Renal cortex interstitium (tissue), 15 donors: ENCODE results near the gene FAM174C. TPM values are rescaled to one million over a fixed set of nuclear protein-coding genes. Genes with fewer than 3 reads are reported as not detected.
A peak's percentile ranks its signal among the peaks of the same experiment; 100 is the strongest.

Source experiments
- DNase-seq, 11 donors: peaks; one replicate each; pipeline ENCODE4 v3.0.0-alpha.2; 2013; ENCODE audit warnings: low read depth in 9 of 11, low spot score in 4 of 11; ENCODE audit errors: extremely low read depth in 1 of 11
- long read RNA-seq, 16 experiments: transcript quantifications; one replicate each; lab custom pipeline, GENCODE V29; 2026
- polyA plus RNA-seq, 3 donors: library from polyadenylated mRNA; unstranded; fragments of 120-200 nt; gene quantifications; one replicate each; pipeline ENCODE4 v1.2.1, GENCODE V29; 2013; ENCODE audit not compliant: insufficient read length in 3 of 3

Gene FAM174C
- 10 to 100 TPM; 14.8 to 25.6 (median 21.3) TPM for polyA plus RNA-seq
- long read RNA-seq, donor 1, transcript C19orf24-201 (3 exons, 983 nt), result major isoform, 8 of 11 reads
- long read RNA-seq, donor 1, partial matches to known transcripts, result 0 of 11 reads
- long read RNA-seq, donor 1, other reads (novel, unspliced or antisense), result 0 of 11 reads
- long read RNA-seq, donor 2, transcript C19orf24-201 (3 exons, 983 nt), result major isoform, 9 of 11 reads
- long read RNA-seq, donor 2, partial matches to known transcripts, result 0 of 11 reads
- long read RNA-seq, donor 2, other reads (novel, unspliced or antisense), result 0 of 11 reads
- long read RNA-seq, donor 3, transcript C19orf24-201 (3 exons, 983 nt), result major isoform, 18 of 29 reads
- long read RNA-seq, donor 3, partial matches to known transcripts, result 5 of 29 reads
- long read RNA-seq, donor 3, other reads (novel, unspliced or antisense), result 0 of 29 reads
- long read RNA-seq, donor 4, transcript C19orf24-201 (3 exons, 983 nt), result major isoform, 10 of 14 reads
- long read RNA-seq, donor 4, partial matches to known transcripts, result 0 of 14 reads
- long read RNA-seq, donor 4, other reads (novel, unspliced or antisense), result 0 of 14 reads
- long read RNA-seq, donor 5, result 0 reads
- long read RNA-seq, donor 6, transcript C19orf24-201 (3 exons, 983 nt), result major isoform, 6 of 10 reads
- long read RNA-seq, donor 6, partial matches to known transcripts, result 0 of 10 reads
- long read RNA-seq, donor 6, other reads (novel, unspliced or antisense), result 0 of 10 reads
- long read RNA-seq, donor 7, transcript C19orf24-201 (3 exons, 983 nt), result major isoform, 11 of 14 reads
- long read RNA-seq, donor 7, partial matches to known transcripts, result 0 of 14 reads
- long read RNA-seq, donor 7, other reads (novel, unspliced or antisense), result 0 of 14 reads
- long read RNA-seq, donor 8, result 0 reads
- long read RNA-seq, donor 9, transcript C19orf24-201 (3 exons, 983 nt), result major isoform, 14 of 14 reads
- long read RNA-seq, donor 9, partial matches to known transcripts, result 0 of 14 reads
- long read RNA-seq, donor 9, other reads (novel, unspliced or antisense), result 0 of 14 reads
- long read RNA-seq, donor 10, transcript C19orf24-201 (3 exons, 983 nt), result major isoform, 12 of 14 reads
- long read RNA-seq, donor 10, partial matches to known transcripts, result 0 of 14 reads
- long read RNA-seq, donor 10, other reads (novel, unspliced or antisense), result 0 of 14 reads
- long read RNA-seq, donor 11, partial matches to known transcripts, result 0 of 4 reads
- long read RNA-seq, donor 11, other reads (novel, unspliced or antisense), result 0 of 4 reads
- long read RNA-seq, donor 12, partial matches to known transcripts, result 0 of 4 reads
- long read RNA-seq, donor 12, other reads (novel, unspliced or antisense), result 0 of 4 reads
- long read RNA-seq, donor 13, result 0 reads
- long read RNA-seq, donor 14, transcript C19orf24-202 (3 exons, 668 nt), result minor isoform, 5 of 14 reads
- long read RNA-seq, donor 14, transcript C19orf24-201 (3 exons, 983 nt), result major isoform, 9 of 14 reads
- long read RNA-seq, donor 14, partial matches to known transcripts, result 0 of 14 reads
- long read RNA-seq, donor 14, other reads (novel, unspliced or antisense), result 0 of 14 reads
- long read RNA-seq, donor 15, transcript C19orf24-201 (3 exons, 983 nt), result major isoform, 8 of 9 reads
- long read RNA-seq, donor 15, partial matches to known transcripts, result 0 of 9 reads
- long read RNA-seq, donor 15, other reads (novel, unspliced or antisense), result 0 of 9 reads
- long read RNA-seq, donor 16, transcript C19orf24-201 (3 exons, 983 nt), result major isoform, 19 of 26 reads
- long read RNA-seq, donor 16, transcript C19orf24-202 (3 exons, 668 nt), result minor isoform, 6 of 26 reads
- long read RNA-seq, donor 16, partial matches to known transcripts, result 0 of 26 reads
- long read RNA-seq, donor 16, other reads (novel, unspliced or antisense), result 0 of 26 reads

DNA sequence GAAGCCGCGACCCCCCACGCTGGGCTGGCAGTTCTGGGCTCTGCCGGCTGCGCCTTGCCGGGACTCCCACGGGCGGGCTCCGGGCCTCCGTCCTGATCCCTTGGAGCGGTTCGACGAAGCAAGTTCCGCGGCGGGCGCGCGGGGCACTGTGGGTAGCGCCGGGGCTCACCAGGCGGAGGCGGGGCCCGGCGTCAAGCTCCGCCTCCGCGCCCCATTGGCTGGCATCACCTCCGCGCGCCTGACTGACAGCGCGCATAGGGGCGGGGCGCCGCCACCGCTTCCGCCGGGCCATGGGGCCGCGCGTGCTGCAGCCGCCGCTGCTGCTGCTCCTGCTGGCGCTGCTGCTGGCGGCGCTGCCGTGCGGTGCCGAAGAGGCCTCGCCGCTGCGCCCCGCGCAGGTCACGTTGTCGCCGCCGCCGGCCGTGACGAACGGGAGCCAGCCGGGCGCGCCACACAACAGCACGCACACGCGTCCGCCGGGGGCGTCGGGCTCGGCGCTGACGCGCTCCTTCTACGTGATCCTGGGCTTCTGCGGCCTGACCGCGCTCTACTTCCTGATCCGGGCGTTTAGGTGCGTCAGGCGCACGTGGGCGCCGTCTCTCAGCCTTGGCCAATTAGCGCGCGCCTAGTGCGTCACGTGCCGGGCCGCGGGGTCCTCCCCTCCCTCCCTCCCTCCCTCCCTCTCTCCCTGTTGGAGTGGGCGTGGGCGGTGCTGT lies at the start of gene FAM174C:
FAM174C (plus strand) TSS at position 271 of the 716 bp plus-strand sequence; CDS start at position 291, 20 bp downstream.
- peak in 10 of 11 donors; percentile 87 to 95 (median 91) for DNase-seq

DNA sequence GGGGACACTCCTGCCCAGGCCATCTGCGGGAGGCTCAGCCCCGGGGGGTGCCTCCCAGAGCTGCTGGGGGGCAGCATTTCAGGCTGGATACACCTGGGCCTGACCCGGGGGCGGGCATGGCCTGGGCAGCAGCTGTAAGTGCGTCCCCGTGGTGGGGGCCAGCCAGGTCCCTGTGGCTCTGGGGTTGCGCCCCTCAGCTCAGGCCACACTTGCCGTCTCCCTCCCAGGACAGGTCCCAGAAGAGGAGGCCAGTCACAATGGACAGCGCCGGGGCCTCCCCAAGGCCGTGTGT lies 49.2 kb upstream of the FAM174C start:
- no peak for DNase-seq

DNA sequence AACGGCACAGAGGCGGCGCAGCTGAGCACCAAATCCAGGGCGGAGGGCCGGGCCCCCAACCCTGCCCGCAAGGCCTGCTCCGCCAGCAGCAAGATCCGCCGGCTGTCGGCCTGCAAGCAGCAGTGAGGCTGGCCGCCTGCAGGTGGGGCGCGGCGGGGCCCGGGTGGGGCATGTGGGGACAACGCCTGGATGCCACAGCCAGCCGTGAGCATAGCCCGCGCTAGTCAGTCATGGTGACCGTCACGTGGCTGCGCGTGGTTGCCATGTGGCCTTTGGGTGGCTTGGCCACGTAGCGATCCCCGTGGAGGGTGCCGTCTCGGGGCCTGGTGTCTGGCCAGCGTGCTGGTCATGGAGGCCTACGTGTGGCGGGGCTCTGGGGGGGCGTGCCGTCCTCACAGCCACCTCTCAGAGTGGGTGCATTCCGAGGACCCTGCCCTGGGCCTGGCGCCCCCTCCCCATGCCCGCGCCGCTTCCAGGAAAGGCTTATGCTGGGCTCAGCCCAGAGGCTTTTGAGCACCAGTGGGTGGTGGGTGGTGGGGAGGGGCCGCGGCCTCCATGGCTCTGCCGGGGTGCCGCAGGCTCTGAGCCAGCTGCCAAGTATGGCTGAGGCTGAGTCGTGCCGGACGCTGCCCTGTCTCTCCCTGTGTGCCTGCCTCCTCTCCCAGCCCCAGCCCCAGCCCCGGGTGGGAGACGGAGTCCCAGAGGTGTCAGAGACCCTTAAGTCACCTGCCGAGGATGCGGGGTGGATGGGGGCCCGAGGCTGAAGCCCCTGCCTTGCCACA lies 48.6 kb upstream of the FAM174C start:
- DNase-seq, result no peak

DNA sequence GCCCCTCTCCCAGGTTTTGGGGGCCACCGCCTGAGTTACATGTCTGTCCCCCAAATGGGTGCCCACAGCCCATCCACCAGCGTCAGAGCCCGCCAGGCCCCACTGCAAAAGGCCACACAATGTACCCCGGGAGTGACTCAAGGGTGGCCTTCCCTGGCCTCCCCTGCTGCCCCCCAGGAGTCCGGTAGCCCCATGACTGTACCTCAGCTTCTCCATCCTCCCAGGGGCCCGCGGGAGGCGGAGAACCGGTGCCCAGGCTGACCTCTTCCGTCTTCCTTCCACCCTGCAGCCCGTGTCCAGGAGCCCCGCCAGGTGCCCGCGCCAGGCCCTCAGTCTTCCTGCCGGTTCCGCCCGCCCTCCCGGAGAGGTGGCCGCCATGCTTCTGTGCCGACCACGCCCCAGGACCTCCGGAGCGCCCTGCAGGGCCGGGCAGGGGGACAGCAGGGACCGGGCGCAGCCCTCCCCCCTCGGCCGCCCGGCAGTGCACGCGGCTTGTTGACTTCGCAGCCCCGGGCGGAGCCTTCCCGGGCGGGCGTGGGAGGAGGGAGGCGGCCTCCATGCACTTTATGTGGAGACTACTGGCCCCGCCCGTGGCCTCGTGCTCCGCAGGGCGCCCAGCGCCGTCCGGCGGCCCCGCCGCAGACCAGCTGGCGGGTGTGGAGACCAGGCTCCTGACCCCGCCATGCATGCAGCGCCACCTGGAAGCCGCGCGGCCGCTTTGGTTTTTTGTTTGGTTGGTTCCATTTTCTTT lies 47.9 kb upstream of the FAM174C start:
- DNase-seq, result no peak

DNA sequence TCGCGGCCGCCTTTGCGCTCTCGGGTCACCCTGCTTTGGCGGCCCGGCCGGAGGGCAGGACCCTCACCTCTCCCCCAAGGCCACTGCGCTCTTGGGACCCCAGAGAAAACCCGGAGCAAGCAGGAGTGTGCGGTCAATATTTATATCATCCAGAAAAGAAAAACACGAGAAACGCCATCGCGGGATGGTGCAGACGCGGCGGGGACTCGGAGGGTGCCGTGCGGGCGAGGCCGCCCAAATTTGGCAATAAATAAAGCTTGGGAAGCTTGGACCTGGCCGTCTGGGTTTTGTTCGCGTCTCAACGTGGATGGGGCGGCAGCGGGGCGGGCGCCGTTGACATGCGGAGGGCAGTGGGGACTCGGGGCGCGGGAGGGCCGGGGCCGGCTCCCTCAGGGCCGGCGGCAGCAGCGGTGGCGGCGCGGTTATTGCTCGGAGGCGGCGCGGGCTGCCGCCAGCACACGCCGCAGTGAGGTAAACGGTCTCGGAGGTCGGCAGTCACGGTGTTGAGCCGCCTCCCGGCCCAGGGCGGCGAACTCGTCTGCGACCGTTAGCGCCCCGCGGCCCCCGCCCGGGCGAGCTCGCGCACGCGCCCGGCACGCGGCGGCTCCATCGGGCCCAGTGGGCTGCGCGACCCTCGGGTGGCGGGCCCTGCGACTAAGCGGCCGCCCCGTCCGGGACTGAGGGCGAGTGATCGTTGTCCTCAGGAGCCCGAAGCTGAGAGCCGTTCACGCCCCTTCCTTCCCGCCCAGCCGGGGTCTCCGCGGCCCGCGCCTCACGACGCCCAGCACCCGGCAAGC lies 47.0 kb upstream of the FAM174C start:
- DNase-seq, result no peak

DNA sequence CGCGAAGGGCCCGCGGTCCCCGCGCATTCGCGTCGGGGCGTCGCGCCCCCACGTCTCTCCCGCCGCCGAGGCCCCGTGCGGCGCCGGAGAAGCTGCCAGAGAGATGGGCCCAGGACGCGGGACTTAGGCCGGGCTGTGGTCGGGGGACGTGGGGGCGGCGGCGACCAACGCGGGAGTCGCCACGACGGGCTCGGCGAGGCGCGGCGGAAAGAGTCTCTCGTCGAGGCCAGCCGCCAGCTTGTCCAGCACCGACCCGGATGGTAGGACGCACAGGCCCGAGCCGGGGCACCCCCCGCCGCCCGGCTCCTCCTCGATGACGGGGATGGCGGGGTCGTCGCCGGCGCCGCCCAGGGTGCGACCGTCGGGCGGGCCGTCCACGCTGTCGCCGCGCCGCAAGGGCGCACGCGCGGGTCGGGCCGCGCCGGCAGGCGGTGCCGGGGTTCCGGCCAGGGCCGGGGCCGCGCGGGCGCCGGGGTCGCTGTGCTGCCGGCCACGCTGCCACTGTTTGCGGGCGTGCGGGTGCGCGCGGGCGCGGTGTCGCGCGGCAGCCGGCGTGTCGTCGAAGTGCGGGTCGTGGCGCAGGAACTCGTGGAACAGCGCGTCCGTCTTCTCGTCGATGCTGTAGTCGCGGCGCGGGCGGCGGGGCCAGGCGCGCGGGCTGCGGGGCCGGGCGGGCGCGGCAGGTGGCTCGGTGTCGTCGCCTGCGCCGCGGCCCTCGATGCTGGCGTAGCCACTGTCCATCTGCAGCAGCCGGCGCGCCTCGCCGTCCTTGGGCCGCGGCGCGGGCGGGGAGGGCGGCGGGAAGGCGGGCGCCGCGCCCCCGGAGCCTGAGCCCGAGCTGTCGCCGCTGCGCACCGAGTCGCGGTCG lies 46.0 kb upstream of the FAM174C start:
- DNase-seq, result no peak

DNA sequence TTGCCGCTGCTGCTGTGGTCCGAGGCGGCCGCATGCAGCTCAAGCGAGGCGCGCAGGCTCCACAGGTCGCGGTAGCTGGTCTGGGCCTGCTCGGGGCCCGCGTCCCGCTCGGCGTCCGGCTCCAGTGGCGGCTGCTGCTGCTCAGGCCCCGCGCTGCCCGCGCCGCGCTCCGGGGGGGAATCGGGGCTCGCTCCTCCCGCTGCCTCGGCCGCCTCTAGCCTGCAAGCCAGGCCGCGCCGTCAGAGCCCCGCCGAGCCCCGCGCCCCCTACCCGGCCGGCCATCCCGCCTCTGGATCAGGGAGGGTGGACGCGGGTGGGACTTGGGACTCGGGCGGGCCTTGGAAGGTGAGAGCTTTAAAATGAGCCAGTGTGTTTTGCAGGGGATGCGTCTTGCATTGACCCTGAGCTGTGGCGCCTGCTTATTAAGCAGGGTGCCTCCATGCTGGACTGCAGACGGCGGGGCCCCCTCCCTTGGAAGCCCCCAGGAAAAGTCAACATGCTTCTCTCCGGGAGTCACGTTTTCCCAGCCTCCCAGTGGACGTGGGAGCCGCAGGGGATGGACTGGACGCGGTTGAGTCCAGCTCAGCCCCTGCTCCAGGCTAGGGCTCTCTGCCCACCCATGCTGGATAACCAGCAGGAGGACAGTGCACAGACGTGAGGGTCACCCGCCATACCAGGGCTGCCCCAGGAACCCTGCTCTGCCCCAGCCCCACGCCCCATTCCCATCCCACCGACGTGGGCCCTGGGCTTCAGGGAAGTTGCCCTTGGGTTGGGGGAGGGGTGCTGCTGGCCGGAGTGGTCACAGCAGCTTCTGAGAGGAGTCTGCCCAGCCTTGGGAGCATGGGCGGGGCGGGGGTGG lies 45.2 kb upstream of the FAM174C start:
- DNase-seq, result no peak

DNA sequence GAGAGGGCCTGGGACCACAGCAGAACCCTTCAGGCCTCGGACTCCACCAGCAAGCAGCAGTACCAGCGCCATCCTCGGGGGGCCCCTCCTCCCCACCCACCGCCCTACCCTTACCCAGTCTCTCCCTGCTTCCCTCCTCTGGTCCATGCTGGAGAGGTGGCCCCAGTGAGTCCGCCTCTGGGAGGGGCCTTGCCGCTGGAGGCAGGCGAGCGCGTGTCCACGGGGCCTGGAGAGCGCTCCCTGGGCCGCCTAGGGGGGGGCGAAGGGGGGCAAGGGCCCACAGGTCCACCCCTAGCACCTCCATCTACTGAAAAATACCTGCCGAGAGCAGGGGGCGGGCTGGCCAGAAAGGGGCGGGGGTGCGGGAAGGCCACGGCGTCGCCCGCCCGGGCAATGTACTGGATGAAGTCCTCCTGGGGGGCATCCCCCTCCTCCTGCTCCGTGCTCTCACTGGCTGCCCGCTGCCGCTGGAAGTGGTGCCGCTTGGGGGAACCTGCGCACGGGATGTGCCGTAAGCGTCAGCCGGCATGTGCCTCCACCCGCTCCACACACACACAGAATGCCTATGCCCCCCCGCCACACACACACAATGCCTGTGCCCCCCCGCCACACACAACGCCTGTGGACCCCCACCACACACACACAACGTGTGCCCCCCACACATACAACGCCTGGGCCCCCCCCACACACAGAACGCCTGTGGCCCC lies 44.4 kb upstream of the FAM174C start:
- no peak for DNase-seq

DNA sequence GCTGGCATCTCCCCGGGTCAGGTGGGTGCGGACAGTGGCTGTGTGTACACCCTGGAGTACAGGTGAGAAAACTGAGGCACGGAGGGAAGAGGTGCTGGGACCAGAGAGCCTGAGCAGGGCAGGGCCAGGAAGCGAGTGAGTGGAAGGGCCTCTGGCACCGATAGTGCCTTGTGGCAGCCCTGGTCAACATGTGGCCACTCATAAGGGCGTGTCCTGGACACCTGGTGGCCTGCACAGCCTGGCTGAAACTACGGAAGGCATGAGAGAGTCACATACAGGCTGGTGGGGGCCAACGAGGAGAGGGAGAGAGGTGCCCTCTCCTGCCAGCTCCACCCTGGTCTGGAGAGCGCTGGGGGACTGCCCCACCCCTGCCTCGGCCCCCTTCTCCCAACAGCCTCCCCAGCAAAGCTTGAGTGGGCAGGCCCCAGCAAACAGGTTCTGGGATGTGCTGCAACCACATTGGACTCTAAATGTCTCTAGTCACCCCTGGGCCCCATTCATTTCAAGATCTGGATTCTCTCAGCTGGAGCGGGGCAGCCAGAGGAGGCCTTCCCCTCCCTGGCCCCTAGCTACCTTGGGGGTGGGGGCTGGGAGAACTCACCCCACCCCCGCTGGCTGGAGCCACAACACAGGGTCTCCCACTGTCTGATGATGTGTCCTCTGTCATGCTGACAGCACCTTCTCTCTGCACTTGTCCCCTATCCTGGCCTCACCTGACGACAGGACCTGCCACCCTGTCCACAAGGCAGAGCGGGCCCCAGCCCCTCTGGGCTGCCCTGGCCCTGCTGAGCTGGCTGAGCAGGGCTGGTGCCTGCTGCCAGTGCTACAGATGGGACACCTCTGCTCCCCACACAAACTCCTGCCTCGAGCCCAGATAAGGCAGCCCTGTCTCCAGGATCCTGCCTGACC lies 43.3 kb upstream of the FAM174C start:
- no peak for DNase-seq

DNA sequence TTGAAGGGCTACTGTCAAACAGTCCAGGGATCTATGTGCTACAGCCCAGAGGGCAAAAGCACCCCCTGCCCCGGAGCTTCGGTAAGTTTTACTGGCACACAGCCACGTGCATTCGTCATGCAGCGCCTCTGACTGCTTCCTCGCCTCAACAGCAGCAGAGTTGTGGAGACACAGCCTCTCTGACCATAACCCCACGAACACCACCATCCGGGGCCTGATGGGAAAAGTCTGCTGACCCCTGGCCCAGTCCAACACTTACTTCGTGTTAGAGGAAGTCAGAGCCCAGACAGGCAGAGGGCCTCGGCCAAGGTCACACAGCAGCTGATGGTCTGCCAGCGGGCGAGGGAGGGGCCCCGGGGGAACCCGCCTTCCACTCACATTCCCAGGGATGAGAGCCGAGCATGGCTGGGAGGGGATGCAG lies 42.7 kb upstream of the FAM174C start:
- no peak for DNase-seq

DNA sequence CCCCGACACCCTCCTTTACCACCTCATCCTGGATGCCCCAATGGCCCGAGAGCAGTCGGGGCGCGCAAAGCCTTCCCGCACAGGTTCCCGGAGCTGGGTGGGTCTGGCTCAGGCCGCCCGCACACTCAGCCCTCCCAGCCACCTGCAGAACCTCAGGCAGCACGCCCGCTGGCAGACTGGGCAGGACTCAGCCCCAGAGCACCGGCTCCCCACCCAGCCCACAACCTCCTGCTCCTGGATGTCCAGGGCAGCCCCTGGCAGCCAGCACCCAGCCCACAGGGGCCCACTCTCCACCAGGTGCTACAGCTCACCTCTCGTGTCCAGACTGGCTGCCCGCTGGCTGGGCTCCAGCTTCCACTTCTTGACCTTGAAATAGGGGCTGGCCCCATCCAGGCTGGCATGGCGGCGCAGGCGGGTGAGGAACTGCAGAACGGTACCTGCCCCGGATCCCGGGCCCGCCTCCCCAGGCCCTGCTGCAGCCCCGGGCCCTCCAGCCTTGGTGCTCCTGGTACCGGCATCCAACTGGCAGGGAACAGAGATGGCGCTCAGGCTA lies 42.1 kb upstream of the FAM174C start:
- no peak for DNase-seq
